HG03575 (cell line): ENCODE data around the gene TTC24.
"Not testable (repeated sequence)": the region's sequence is repeated elsewhere in the genome, so short reads cannot be mapped to it uniquely, and the experiment has no call there.

Experiments used
- ATAC-seq: cut with Tn5 transposase; IDR thresholded peaks from one replicate; pipeline ENCODE4 v1.9.1; 2021; ENCODE audit not compliant: unreplicated experiment, insufficient number of reproducible peaks, low FRiP score; ENCODE audit errors: extremely low read depth

TTC24 gene

GRCh38 chr1:156600733-156601121, 21.2 kb downstream of the TTC24 start:
- no peak for ATAC-seq

GRCh38 chr1:156601122-156601830, 21.8 kb downstream of the TTC24 start, which contains the start of gene GPATCH4:
Gene GPATCH4 (minus strand): TSS chr1:156601479.
- no peak for ATAC-seq

GRCh38 chr1:156601892-156602291, 22.4 kb downstream of the TTC24 start:
- no peak for ATAC-seq

GRCh38 chr1:156602557-156602993, 23.1 kb downstream of the TTC24 start:
- ATAC-seq = no peak

DNA sequence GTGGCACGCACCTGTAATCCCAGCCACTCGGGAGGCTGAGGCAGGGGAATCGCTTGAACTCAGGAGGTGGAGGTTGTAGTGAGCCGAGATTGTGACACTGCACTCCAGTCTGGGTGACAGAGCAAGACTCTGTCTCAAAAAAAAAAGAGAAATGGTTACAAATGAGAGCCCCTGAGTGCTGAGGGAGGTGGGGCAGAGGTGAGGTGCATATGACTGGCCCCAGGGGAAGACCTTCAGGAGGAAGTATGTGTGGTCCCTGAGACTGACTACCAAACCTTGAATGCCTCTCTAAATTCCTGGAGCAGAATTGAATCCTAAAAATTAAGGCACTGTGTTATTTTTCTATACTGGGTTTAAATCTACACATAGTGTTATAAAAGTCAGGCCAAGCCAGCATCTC, 27.8 kb downstream of the TTC24 start:
- not testable (repeated sequence) for ATAC-seq

- ATAC-seq = no peak
These were observed 28.6 kb downstream of the TTC24 start for GRCh38 chr1:156608036-156608674.

GRCh38 chr1:156608981-156609380, 29.5 kb downstream of the TTC24 start:
- ATAC-seq = no peak

GRCh38 chr1:156610072-156610471, 30.5 kb downstream of the TTC24 start:
- not testable (repeated sequence) for ATAC-seq

DNA sequence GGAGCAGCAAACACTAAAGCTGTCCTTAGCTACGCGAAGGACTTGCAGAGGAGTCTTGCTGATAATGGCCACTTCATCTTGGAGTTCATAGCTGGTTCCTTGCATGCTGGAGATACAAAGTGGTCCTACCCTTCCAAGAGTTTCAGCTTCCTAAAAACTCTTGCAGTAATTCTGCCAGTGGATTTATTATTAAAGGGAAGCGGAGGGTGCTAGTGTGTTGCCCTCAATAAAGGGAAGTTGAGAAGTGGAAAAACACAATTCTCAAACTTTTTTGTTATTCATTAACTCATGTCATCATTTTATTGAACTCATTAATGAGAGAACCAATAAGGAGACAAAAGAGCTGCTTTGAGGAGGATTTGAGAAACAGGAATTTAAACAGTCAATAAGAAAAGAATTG, 33.1 kb downstream of the TTC24 start:
- no peak for ATAC-seq

- ATAC-seq = no peak
These were observed 36.4 kb downstream of the TTC24 start for GRCh38 chr1:156615946-156616345.

- no peak for ATAC-seq
These were observed 36.9 kb downstream of the TTC24 start for GRCh38 chr1:156616463-156616862.

DNA sequence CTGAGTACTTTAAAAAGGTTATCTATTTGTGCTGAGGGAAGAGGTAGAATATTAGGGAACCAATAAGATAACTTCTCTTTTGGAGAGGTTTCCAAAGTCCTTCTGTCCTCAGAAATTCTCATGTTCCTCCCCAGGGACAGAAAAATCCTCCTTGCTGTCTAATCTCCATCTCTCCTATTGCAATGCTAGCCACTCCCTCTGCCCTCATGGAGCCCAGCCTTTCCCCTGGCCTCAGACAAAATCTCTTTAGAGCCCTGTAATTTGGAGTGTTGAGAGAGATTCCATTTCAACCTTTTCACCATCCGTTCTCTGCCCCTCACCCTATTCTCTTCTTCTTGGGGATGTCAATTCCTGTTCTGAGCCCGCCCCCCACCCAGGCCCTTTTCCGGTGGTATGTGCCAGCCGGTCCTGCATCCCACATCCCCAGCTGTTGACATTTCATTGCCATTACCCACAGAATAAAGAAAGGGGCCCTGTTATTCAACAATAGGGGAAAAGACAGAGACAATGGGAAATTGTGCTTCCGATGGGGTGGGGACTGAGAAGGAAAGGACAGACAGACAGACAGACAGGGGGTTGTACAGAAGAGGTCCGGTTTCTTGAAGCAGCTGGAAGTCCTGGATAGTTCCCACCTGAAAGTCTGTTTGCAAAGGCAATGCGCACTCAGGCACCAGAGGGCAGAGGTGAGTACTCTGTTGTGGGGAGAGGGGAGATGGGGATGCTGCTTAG, 39.5 kb downstream of the TTC24 start, which contains the start of gene HAPLN2:
TSS of gene HAPLN2 (plus strand) at position 563 of the 729 bp plus-strand sequence. CDS start 4,076 bp downstream, outside the sequence.
- ATAC-seq = no peak

- ATAC-seq = no peak
These were observed 40.0 kb downstream of the TTC24 start for GRCh38 chr1:156619582-156619955.

DNA sequence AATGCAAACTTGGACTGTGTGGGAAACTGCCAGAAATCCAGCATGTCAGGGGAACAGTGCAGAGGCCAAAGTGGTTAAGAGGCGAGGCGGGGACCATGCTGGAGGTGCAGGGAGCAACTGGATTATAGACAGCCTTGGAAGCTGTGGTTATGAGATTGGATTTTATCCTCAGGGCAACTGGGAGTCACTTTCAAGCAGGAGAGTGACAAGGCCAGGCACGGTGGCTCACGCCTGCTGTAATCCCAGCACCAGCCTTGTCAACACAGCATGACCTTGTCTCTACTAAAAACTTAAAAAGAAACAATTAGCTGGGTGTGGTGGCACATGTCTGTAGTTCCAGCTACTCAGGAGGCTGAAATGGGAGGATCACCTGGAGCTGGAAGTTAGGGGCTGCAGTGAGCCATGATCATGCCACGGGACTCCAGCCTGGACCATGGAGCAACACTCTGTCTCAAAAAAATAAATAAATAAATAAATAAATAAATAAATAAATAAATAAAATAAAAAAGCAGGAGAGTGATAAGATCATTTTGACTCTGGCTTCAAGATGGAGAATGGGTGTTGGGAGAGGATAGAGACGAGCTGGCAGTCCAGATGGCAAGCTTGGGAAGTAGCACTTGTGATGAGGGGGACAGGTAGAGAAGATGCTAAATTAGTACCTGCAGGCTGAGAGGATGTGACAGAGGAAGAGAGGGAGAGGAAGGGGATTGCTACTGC, 43.2 kb downstream of the TTC24 start:
- ATAC-seq = no peak

- ATAC-seq = no peak
These were observed 44.7 kb downstream of the TTC24 start for GRCh38 chr1:156623946-156624813.

GRCh38 chr1:156624814-156625435, 45.4 kb downstream of the TTC24 start:
- no peak for ATAC-seq

DNA sequence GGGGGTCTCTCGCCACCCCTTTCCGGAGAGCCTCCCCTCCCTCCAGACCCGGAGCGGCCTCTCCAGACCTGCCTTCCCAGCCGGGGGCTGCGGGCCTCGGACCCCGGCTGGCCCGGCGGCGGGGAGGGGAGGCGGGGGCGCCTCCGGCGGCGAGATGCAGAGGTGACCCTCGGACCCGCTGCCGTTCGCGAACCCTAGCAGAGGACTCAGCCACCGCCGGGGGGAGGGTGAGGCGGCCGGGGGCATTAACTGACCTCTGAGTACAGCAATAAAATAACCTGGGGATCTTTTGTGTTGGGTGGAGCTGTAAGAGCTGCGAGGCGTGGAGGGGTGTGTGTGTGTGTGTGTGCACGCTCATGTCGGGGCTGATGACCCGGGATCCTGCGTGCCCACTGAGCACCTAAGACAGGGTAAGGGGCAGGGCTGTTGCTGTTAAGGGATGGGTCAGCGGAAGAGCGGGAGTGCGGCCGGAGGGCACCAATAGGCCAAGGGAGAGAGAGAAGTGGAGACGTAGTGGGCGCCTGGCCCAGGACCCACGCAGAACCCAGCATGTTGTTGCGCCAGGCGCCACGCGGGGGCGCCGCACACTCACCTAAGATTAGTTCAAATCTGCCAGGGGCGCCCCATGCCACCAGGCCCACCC, 46.0 kb downstream of the TTC24 start:
- no peak for ATAC-seq

DNA sequence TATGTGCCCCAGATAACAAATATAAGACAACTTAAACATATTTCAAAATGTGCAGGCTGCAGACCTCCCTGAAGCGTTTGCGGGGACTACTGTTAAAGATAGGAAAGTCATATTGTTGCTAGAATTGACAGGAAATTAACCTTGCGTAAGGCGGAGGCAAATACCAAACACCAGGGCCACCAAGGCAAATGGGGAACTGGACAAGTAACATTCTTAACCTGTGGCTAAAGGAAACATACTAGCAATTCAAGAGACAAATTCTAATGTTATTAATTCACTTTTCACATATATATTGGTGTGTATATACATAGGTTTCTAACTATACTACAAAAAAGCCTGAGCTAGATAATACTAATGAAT, 46.5 kb downstream of the TTC24 start:
- no peak for ATAC-seq
